ENCODE results near the gene KLHL20.

Gene KLHL20

GRCh38 chr1:173832748-173833147, 118.0 kb downstream of the KLHL20 start:
- no peak for TF ChIP-seq REST (IDR thresholded peaks at IDR 0.05; ENCODE audit: insufficient read depth in 1 of 2, low read depth in 2 of 2, low read length in 2 of 2)
- TF ChIP-seq POLR2AphosphoS5 (IDR thresholded peaks at IDR 0.05; ENCODE audit: low read depth, low read length): no peak
- no peak for TF ChIP-seq TAF1 (IDR thresholded peaks at IDR 0.05; ENCODE audit: borderline replicate concordance, insufficient read depth, low read length)
- TF ChIP-seq FOXP2 (optimal IDR thresholded peaks at IDR 0.05; ENCODE audit: borderline replicate concordance, extremely low read depth, extremely low read length, insufficient read depth): no peak
- no peak for TF ChIP-seq SIN3A (IDR thresholded peaks at IDR 0.05; ENCODE audit: borderline replicate concordance, insufficient read depth, low read length)

Measured in PFSK-1 (cell line).